ENCODE measurements around the gene MFSD12. TPM values are rescaled to one million over a fixed set of nuclear protein-coding genes. Genes with fewer than 3 reads are reported as not detected.

Gene MFSD12
- total and polyA plus RNA-seq, 2 of the 8 experiments (the other 6 are each of a cell fraction or from before 2014, with no cell fraction given), result 59.6 to 71.3 TPM

- TF ChIP-seq, protein P1, sequence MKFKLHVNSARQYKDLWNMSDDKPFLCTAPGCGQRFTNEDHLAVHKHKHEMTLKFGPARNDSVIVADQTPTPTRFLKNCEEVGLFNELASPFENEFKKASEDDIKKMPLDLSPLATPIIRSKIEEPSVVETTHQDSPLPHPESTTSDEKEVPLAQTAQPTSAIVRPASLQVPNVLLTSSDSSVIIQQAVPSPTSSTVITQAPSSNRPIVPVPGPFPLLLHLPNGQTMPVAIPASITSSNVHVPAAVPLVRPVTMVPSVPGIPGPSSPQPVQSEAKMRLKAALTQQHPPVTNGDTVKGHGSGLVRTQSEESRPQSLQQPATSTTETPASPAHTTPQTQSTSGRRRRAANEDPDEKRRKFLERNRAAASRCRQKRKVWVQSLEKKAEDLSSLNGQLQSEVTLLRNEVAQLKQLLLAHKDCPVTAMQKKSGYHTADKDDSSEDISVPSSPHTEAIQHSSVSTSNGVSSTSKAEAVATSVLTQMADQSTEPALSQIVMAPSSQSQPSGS (IDR thresholded peaks at IDR 0.05; ENCODE audit: low read length), result no peak
Observed at GRCh38 chr19:3595521-3596061, 38.2 kb upstream of the MFSD12 start (continued).

Measured in H1 (cell line).